Endothelial cell of umbilical vein (primary cell): ENCODE measurements around the gene LUZP2. TPM values are rescaled to one million over a fixed set of nuclear protein-coding genes. Genes with fewer than 3 reads are reported as not detected.

ENCODE experiments used
- BruUV-seq: library from RNA; stranded (reverse); fragments of 400-500 nt; replicated peaks from 2 replicates; lab custom pipeline; 2021; lab: Mats Ljungman, UMichigan
- CTCF ChIA-PET: fragments of 300-600, 350-600 bp; sonication (Branson Sonifier 250); formaldehyde crosslinking; loops from one replicate; lab custom pipeline; 2021; ENCODE audit warnings: antibody characterized with exemption, inconsistent platforms; lab: Charles Lee
- POLR2A ChIA-PET: fragments of 300-600, 350-600 bp; sonication (Branson Sonifier 250); formaldehyde crosslinking; loops from one replicate; lab custom pipeline; 2021; ENCODE audit warnings: antibody characterized with exemption, inconsistent platforms; lab: Charles Lee
- DNase-seq: peaks from one replicate; pipeline ENCODE4 v3.0.0-alpha.2; 2011; ENCODE audit warnings: low read depth, low spot score
- FAIRE-seq: peaks from 2 replicates; lab custom pipeline; 2011; peaks lifted over from hg19 to GRCh38; lab: Jason Lieb, UNC
- H2AFZ ChIP-seq: 2 replicates; pipeline ENCODE4 v1.6.0; 2012; ENCODE audit warnings: low read depth, low read length, control low read depth, inconsistent platforms
- H3K27ac ChIP-seq: 2 replicates; pipeline ENCODE4 v1.5.1; 2011; ENCODE audit warnings: low read depth, mild to moderate bottlenecking, control low read depth, low read length, moderate library complexity; ENCODE audit not compliant: insufficient read depth
- H3K27me3 ChIP-seq, 2 experiments: 2 replicates each; pipeline versions ENCODE4 v1.6.0 to v1.6.1; 2011; ENCODE audit warnings: low read length in 2 of 2, mixed read lengths in 1 of 2; ENCODE audit not compliant: control insufficient read depth in 2 of 2, insufficient read depth in 2 of 2
- H3K36me3 ChIP-seq, 2 experiments: 2 replicates in 1 of 2; 3 replicates in 1 of 2; pipeline ENCODE4 v1.5.1; 2011; ENCODE audit warnings: low read length in 2 of 2, mild to moderate bottlenecking in 1 of 2, moderate library complexity in 1 of 2; ENCODE audit not compliant: control insufficient read depth in 2 of 2, insufficient read depth in 2 of 2; ENCODE audit errors: extremely low read depth in 1 of 2
- H3K4me1 ChIP-seq: 3 replicates; pipeline ENCODE4 v1.5.1; 2011; ENCODE audit warnings: mild to moderate bottlenecking, low read length; ENCODE audit not compliant: control insufficient read depth, insufficient read depth; ENCODE audit errors: extremely low read depth
- H3K4me2 ChIP-seq: 2 replicates; pipeline ENCODE4 v1.6.1; 2011; ENCODE audit warnings: low read length, control low read depth, mixed read lengths; ENCODE audit not compliant: insufficient read depth
- H3K4me3 ChIP-seq, 3 experiments: fragments of 200-600 bp in 1 of 3; sonication (generic), shearing (Covaris generic) in 1 of 3; replicated peaks in 1 of 3; 2 replicates each; pipeline ENCODE4 v1.5.1; 2011 to 2016; ENCODE audit warnings: control low read depth in 3 of 3, low read length in 3 of 3, mild to moderate bottlenecking in 2 of 3, inconsistent platforms in 1 of 3, low read depth in 1 of 3, moderate library complexity in 1 of 3; ENCODE audit not compliant: insufficient read depth in 1 of 3
- H3K79me2 ChIP-seq: 2 replicates; pipeline ENCODE4 v1.6.0; 2012; ENCODE audit warnings: low read length, inconsistent platforms; ENCODE audit not compliant: control insufficient read depth, insufficient read depth
- H3K9ac ChIP-seq: replicated peaks from 2 replicates; pipeline ENCODE3; 2011; ENCODE audit warnings: low read length, control low read depth; ENCODE audit not compliant: insufficient read depth; ENCODE audit errors: extremely low read depth
- H3K9me1 ChIP-seq: replicated peaks from 3 replicates; pipeline ENCODE4 v1.6.0; 2011; ENCODE audit warnings: mild to moderate bottlenecking, low read length; ENCODE audit not compliant: control insufficient read depth, insufficient read depth; ENCODE audit errors: extremely low read depth
- H3K9me3 ChIP-seq: replicated peaks from 2 replicates; pipeline ENCODE4 v1.5.1; 2012; ENCODE audit warnings: low read length, inconsistent platforms; ENCODE audit not compliant: control insufficient read depth, insufficient read depth
- H4K20me1 ChIP-seq: replicated peaks from 2 replicates; pipeline ENCODE3; 2011; ENCODE audit warnings: mild to moderate bottlenecking, low read length; ENCODE audit not compliant: control insufficient read depth, insufficient read depth; ENCODE audit errors: extremely low read depth
- CTCF ChIP-seq, 2 donors: IDR thresholded peaks; 1 replicate in 1 of 2; 2 replicates in 1 of 2; pipeline ENCODE4 v1.5.1; 2011; ENCODE audit warnings: low read length in 2 of 2, mild to moderate bottlenecking in 2 of 2, moderate library complexity in 2 of 2, control low read depth in 1 of 2, inconsistent platforms in 1 of 2, low read depth in 1 of 2; ENCODE audit not compliant: insufficient read depth in 1 of 2; ENCODE audit errors: extremely low read depth in 1 of 2
- EZH2 ChIP-seq: IDR thresholded peaks from 2 replicates; pipeline ENCODE4 v1.6.1; 2012; ENCODE audit warnings: borderline replicate concordance, low read depth, mild to moderate bottlenecking, moderate library complexity, low read length, inconsistent platforms; ENCODE audit not compliant: severe bottlenecking
- FOS ChIP-seq: IDR thresholded peaks from 2 replicates; pipeline ENCODE4 v1.6.1; 2011; ENCODE audit warnings: mild to moderate bottlenecking, low read length, moderate library complexity, borderline replicate concordance; ENCODE audit not compliant: insufficient read depth
- GATA2 ChIP-seq: IDR thresholded peaks from 2 replicates; pipeline ENCODE4 v1.7.0; 2011; ENCODE audit warnings: low read depth, mild to moderate bottlenecking, moderate library complexity, mixed read lengths, low read length; ENCODE audit not compliant: insufficient read length, insufficient read depth
- JUN ChIP-seq: IDR thresholded peaks from 2 replicates; pipeline ENCODE4 v1.6.1; 2011; ENCODE audit warnings: borderline replicate concordance, low read depth; ENCODE audit not compliant: insufficient read length, insufficient read depth
- MAX ChIP-seq: IDR thresholded peaks from 2 replicates; pipeline ENCODE4 v1.6.1; 2011; ENCODE audit not compliant: insufficient read depth, insufficient read length
- MYC ChIP-seq: IDR thresholded peaks from one replicate; pipeline ENCODE4 v1.6.1; 2011; ENCODE audit warnings: mild to moderate bottlenecking, low read depth, low read length
- POLR2A ChIP-seq: IDR thresholded peaks from 2 replicates; pipeline ENCODE4 v1.6.1; 2012; ENCODE audit warnings: low read depth, mild to moderate bottlenecking, control low read depth, low read length
- POLR2AphosphoS5 ChIP-seq: IDR thresholded peaks from 2 replicates; pipeline ENCODE4 v1.6.1; 2012; ENCODE audit warnings: low read depth, mild to moderate bottlenecking, control low read depth, low read length, moderate library complexity; ENCODE audit not compliant: insufficient read depth
- dilution Hi-C: fragments of 300-500 bp; cut with MboI; formaldehyde crosslinking; loops from one replicate; pipeline ENCODE4 v1.15.0; 2019; ENCODE audit warnings: low sequenced_read_pairs; ENCODE audit not compliant: extremely low pct_ligation_motif_present
- intact Hi-C: fragments of 100-400 bp; cut with micrococcal nuclease; formaldehyde crosslinking; loops from one replicate; pipeline ENCODE4 v1.10.0; 2022
- polyA plus RNA-seq, 4 experiments: library from polyadenylated mRNA; depleted of rRNA in 3 of 4; stranded (reverse) in 3 of 4; unstranded in 1 of 4; fragments of >200 nt; gene quantifications; 2 replicates each; pipeline versions ENCODE4 v1.2.1 to v1.2.3, GENCODE V29; 2011 to 2012; ENCODE audit warnings: missing spikeins in 1 of 4
- total RNA-seq: library from RNA; stranded (reverse); gene quantifications from 2 replicates; pipeline ENCODE4 v1.2.3, GENCODE V29; 2021

Gene LUZP2
- total and polyA plus RNA-seq, 2 donors (not counting 3 experiments of a cell fraction or from before 2014, with no cell fraction given), result 0.07 TPM; not detected in 1

- dilution Hi-C loops, result no loop called here
- H2AFZ ChIP-seq, result no peak overlapping the region
- H3K9me3 ChIP-seq, result no peaks in the 10 kb centered on the region
- no peak overlapping the region for H3K4me2 ChIP-seq
- H3K9me1 ChIP-seq, result no peaks in the 10 kb centered on the region
- POLR2A ChIA-PET, result no interaction called here
- H3K9ac ChIP-seq, result no peak overlapping the region
- no peak overlapping the region for H3K27ac ChIP-seq
- DNase-seq (no peak), FAIRE-seq (no peak)
- intact Hi-C loops, result loop anchor here (10.0 kb wide), 1 partner anchor 252 kb away; no protein-coding TSS in a partner anchor
- H4K20me1 ChIP-seq, result no peaks in the 10 kb centered on the region
- TF ChIP-seq FOS (no peak), POLR2AphosphoS5 (no peak), EZH2 (no peak), JUN (no peak)
- H3K4me1 ChIP-seq, result peaks cover 14% of the 10 kb centered on the region
- CTCF ChIA-PET, result no interaction called here
- H3K36me3 ChIP-seq, result no peaks in the 10 kb centered on the region
- BruUV-seq, result no TSS peak
- H3K4me3 ChIP-seq, result no peak overlapping the region
- H3K27me3 ChIP-seq, result no peaks in the 10 kb centered on the region
- H3K79me2 ChIP-seq, result no peaks in the 10 kb centered on the region
Observed at GRCh38 chr11:24837112-24837511, 340.3 kb downstream of the LUZP2 start.

- ChIA-PET CTCF (interaction anchor here (1.5 kb wide), 1 partner anchor 9 kb away, joined by 4 read pairs; no protein-coding TSS in a partner anchor), POLR2A (no interaction called here)
- intact Hi-C loops, result no loop called here
- BruUV-seq, result no TSS peak
- H3K4me3 ChIP-seq, result no peak overlapping the region
- no peak overlapping the region for H3K4me2 ChIP-seq
- H3K27ac ChIP-seq, result no peak overlapping the region
- no peaks in the 10 kb centered on the region for H3K36me3 ChIP-seq
- FAIRE-seq (no peak), DNase-seq (no peak)
- H3K4me1 ChIP-seq, result no peaks in the 10 kb centered on the region
- dilution Hi-C loops, result no loop called here
- no peaks in the 10 kb centered on the region for H3K79me2 ChIP-seq
- TF ChIP-seq GATA2, result no peak
- no peak for TF ChIP-seq EZH2
- TF ChIP-seq FOS, result no peak
- TF ChIP-seq JUN, result no peak
- no peak for TF ChIP-seq MAX
- TF ChIP-seq POLR2A, result no peak
- no peak for TF ChIP-seq POLR2AphosphoS5
- TF ChIP-seq MYC, result no peak
- TF ChIP-seq CTCF (IDR thresholded peaks at IDR 0.05; ENCODE audit: extremely low read depth in 1 of 2, insufficient read depth in 1 of 2, low read depth in 1 of 2, low read length in 2 of 2), result no peak
- no peak overlapping the region for H2AFZ ChIP-seq
- H3K27me3 ChIP-seq, result no peaks in the 10 kb centered on the region
- no peaks in the 10 kb centered on the region for H3K9me3 ChIP-seq
- H3K9ac ChIP-seq, result no peak overlapping the region
- no peaks in the 10 kb centered on the region for H3K9me1 ChIP-seq
- no peaks in the 10 kb centered on the region for H4K20me1 ChIP-seq
Observed at GRCh38 chr11:24842308-24842707, 345.5 kb downstream of the LUZP2 start.
